Smooth muscle cell of the pulmonary artery (primary cell): Measurements from ENCODE around the gene KRTAP5-3. TPM values are rescaled to one million over a fixed set of nuclear protein-coding genes. Genes with fewer than 3 reads are reported as not detected.

Source experiments
- total RNA-seq: library from RNA; depleted of rRNA; stranded (reverse); fragments of >200 nt; gene quantifications from 2 replicates; pipeline ENCODE4 v1.2.3, GENCODE V29; 2014

KRTAP5-3 gene
- total RNA-seq, result not detected in 2 replicates

DNA sequence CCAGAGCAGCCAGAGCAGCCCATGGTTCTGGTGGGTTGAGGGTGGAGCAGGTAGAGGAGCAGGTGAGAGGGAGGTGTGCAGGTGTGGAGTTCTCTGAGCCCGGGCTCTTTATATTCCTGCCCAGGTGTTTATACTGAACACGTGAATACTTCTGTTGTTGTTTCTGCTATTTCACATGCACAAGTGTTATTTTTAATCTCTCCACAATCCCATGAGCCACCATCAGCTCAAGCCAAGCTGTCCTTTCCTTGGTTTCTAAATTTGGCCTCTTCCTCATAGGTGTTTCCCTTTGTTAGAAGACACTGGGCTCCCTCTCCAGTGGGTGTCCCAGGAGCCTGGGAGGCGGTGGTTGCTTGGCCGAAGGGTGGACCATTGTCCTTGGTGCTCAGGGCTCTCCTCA, at the start of gene KRTAP5-3:
KRTAP5-3 (minus strand) TSS at position 101 of the 400 bp plus-strand sequence; CDS start at position 23, 78 bp downstream.

GRCh38 chr11:1629326-1630185, 21.3 kb upstream of the KRTAP5-3 start, which contains the start of gene KRTAP5-5:
Gene KRTAP5-5 (plus strand): TSS chr11:1629775. CDS start chr11:1629841, 66 bp downstream.

DNA sequence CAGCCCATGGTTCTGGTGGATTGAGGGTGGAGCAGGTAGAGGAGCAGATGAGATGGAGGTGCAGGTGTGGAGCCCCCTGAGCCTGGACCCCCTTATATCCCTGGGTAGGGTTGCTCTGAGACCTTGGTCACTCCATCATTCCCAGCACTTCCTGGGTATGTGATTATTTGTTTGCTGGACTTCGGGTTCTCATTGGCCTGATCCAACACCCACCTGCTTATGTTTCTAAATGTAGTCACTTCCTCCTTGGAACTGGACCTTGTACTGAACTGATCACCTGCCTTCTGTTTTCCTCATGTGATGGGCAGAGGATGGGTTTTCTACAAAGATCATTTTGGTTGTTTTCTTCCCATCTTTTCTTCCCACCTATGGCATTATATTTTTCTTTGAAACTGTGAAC, 13.8 kb upstream of the KRTAP5-3 start, which contains the start of gene KRTAP5-4:
KRTAP5-4 (minus strand) TSS at position 53 of the 400 bp plus-strand sequence; CDS start at position 8, 45 bp downstream.

GRCh38 chr11:1597994-1598380, 10.3 kb downstream of the KRTAP5-3 start, which contains the start of gene KRTAP5-2:
Gene KRTAP5-2 (minus strand): TSS chr11:1598294. CDS start chr11:1598250, 44 bp downstream.

DNA sequence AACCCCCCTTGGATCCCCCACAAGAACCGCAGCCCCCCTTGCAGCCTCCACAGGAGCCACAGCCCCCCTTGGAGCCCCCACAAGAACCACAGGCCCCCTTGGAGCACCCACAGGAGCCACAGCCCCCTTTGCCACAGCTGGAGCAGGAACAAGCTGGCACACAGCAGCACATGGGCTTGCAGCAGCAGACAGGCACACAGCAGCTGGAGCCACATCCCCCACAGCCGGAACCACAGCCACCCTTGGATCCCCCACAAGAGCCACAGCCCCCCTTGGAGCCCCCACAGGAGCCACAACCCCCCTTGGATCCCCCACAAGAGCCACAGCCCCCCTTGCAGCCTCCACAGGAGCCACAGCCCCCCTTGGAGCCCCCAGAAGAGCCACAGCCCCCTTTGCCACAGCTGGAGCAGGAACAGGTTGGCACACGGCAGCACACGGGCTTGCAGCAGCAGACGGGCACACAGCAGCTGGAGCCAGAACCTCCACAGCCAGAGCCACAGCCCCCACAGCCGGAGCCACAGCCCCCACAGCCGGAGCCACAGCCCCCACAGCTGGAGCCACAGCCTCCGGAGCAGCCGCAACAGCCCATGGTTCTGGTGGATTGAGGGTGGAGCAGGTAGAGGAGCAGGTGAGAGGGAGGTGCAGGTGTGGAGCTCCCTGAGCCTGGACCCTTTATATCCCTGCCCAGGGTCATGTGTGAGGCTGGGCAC, 23.4 kb downstream of the KRTAP5-3 start, which contains the start of gene KRTAP5-1:
KRTAP5-1 (minus strand) TSS at position 623 of the 710 bp plus-strand sequence; CDS start at position 589, 34 bp downstream.

GRCh38 chr11:1572197-1573076, 35.8 kb downstream of the KRTAP5-3 start, which contains the start of gene DUSP8:
Gene DUSP8 (minus strand): TSS chr11:1572271. CDS start chr11:1565826, 6,445 bp downstream.

Other genes starting within 250 kb of the KRTAP5-3 start
- 0.46 and 1.1 TPM in 2 replicates for gene BRSK2, start 218.5 kb downstream of the KRTAP5-3 start, total RNA-seq
- gene MOB2, start 121.7 kb downstream of the KRTAP5-3 start, total RNA-seq, result 25.5 and 31.0 TPM in 2 replicates
- gene DUSP8, start 36.2 kb downstream of the KRTAP5-3 start, total RNA-seq, result 0.78 and 1.2 TPM in 2 replicates
- gene KRTAP5-1, start 23.2 kb downstream of the KRTAP5-3 start, total RNA-seq, result not detected in 2 replicates
- not detected in 2 replicates for gene KRTAP5-2, start 10.2 kb downstream of the KRTAP5-3 start, total RNA-seq
- not detected in 2 replicates for gene KRTAP5-4, start 13.7 kb upstream of the KRTAP5-3 start, total RNA-seq
- not detected in 2 replicates for gene KRTAP5-5, start 21.3 kb upstream of the KRTAP5-3 start, total RNA-seq
- not detected in 2 replicates for gene KRTAP5-6, start 88.7 kb upstream of the KRTAP5-3 start, total RNA-seq
- 1.9 and 2.7 TPM in 2 replicates for gene IFITM10, start 142.1 kb upstream of the KRTAP5-3 start, total RNA-seq
- 782 and 876 TPM in 2 replicates for gene CTSD, start 155.5 kb upstream of the KRTAP5-3 start, total RNA-seq
- gene SYT8, start 226.5 kb upstream of the KRTAP5-3 start, total RNA-seq, result 0.07 TPM in 2 replicates
- gene TNNI2, start 230.5 kb upstream of the KRTAP5-3 start, total RNA-seq, result not detected in 2 replicates
- gene LSP1, start 244.6 kb upstream of the KRTAP5-3 start, total RNA-seq, result 0.66 and 4.7 TPM in 2 replicates